HG02852 (cell line): ENCODE data around the gene SFXN4.
"Not testable (repeated sequence)": the region's sequence is repeated elsewhere in the genome, so short reads cannot be mapped to it uniquely, and the experiment has no call there.

Source experiments
- ATAC-seq: cut with Tn5 transposase; IDR thresholded peaks from one replicate; pipeline ENCODE4 v1.9.1; 2021; ENCODE audit warnings: mild to moderate bottlenecking, moderate library complexity; ENCODE audit not compliant: unreplicated experiment

The SFXN4 gene

DNA sequence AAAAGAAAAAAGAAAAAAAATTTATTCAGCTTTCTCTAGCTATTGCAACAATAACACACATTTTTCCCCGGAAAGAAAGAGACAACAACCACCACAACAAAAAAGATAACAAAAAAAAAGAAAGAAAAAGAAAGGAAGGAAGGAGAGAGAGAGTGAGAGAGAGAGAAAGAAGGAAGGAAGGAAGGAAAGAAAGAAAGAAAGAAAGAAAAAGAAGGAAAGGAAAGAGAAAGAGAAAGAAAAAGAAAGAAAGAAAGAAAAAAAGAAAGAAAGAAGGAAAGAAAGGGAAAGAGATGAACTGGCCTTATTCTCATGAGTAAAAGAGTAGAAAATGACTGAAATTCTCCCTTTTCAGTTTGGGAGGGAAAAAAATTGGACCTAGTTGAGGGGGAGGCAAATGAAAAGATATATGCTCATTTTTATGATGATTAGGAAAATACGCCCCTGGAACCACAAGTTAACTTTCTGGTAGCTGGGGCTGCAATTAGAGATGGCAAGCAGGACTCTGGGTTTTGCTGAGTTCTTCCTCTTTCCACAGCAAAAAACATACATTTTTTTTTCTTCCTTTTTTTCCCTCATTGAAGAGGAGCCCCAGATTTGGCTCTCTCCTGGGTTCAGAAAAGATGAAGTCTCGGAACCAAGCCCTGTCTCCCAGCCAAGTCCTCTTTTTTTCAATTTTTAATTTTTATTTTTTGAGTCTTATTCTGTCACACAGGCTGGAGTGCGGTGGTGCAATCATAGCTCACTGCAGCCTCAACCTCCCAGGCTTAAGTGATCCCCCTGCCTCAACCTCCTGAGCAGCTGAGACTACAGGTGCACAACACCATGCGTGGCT is 25.7 kb upstream of the SFXN4 start:
- ATAC-seq, result no peak

DNA sequence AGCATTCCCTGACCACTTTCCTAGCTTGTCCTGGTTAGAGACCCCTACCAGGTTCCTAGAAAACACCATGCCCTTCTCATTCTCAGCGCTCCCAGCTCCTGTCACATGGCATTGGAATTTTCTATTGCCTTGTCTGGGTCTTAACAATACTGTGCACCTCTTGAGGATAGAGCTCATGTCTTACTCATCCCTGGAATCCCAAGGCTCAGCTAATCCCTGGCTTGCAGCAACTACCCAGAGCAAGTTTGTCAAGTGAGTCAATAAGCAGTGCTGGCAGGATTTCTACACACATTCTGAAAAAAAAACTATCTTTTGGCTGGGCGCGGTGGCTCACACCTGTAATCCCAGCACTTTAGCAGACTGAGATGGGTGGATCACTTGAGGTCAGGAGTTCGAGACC is 24.8 kb upstream of the SFXN4 start:
- no peak for ATAC-seq

DNA sequence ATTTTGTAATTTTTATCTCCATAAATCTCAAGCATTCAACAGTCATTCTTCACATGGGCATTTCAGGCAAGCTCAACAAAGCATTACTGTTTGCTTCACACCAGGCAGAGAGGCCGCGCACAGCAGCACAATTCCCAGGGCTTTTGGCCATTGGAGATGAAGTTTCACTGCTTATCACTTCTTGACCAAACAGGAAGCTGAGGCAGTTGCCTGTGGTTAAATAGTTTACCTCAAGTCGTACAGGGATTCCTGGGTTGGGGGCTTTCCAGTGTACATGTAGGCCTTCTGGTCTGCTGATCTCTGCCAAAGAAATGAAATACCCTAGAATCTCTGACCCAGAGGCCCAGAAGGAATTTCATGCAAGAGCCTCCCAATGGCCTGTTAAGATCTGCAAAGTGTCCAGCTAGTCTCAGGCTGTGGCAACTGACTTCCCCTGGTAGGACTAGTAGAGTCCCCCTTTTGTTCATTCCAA is 24.3 kb upstream of the SFXN4 start:
- ATAC-seq, result no peak

DNA sequence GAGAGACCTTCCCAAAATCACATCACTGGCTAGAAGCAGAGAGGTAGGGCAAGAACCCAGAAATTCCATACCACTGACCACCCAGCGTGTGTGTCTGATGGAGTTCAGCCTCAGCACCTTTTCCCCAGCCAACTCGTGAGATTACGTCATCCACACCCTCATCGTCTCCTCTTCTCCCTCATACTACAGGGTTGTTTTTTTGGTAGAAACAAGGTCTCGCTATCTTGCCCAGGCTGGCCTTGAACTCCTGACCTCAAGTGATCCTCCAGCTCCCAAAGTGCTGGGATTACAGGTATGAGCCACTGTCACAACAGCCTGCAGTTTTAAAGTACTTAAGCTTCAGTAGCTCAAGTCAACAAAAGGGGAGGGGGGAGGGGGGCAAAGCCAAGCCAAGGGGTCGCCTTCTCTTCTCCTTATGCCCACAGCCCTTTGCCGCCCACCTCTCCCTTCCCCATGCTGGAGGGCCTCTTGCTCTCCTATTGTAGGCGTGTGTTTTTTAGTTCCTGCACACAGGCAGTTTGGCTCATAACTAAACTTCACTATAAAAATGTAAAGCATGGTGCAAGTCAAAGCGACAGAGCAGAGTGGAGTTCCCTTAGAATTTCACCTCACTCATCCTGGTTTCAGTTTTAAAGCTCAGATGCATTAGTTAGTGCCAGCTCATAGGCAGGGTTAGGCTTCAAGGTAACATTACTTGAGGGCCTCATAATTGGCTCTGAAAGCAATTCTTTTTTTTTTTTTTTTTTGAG is 18.3 kb upstream of the SFXN4 start:
- ATAC-seq, result no peak

DNA sequence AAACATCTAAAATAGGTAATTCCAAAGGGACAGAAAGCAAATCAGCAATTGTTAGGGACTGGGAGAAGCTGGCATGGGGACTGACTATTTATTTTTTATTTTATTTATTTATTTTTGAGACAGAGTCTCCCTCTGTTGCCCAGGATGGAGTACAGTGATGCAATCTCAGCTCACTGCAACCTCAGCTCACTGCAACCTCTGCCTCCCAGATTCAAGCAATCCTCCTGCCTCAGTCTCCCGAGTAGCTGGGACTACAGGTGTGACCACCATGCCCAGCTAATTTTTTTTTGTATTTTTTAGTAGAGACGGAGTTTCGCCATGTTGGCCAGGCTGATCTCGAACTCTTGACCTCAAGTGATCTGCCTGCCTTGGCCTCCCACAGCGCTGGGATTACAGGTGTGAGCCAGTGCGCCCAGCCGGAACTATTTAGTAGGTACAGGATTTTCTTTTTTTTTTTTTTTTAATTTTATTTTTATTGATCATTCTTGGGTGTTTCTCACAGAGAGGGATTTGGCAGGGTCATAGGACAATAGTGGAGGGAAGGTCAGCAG is 15.4 kb upstream of the SFXN4 start:
- not testable (repeated sequence) for ATAC-seq

DNA sequence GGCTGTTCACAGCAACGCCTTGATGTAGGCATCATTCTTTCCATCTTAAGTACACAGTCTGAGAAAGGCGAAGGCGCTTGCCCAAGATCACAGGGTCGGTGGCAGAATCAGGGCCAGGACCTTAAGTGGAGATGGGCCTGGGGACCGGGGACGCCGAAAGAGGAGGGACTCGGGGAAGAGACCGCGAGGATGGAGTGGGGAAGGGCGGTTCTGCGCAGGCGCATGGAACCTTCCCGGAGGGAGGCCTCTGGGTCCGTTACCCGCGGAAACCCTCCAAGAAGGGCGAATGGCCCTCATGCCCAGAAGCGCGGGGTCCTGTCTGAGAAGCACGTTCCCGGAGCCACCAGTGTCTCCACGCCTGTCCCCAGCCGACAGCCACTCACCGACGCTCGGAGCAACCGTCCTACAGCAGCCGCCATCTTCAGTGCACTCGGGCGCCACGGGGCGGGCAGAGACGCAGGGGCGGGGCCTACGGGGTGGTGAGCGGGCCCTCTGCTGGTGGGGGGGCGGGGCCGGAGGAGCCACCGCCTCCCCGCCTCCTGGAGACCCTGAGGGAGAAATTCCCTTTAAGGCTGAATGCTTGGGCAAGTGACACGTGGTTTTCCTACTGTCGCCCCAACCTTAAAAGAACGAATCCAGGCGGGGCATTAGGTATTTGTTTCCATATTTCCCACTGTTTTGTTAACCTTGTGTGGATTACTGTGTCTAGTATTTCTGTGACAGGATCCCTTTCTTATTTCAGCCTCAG is 13.0 kb upstream of the SFXN4 start, which contains the start of gene PRDX3:
PRDX3 (minus strand) TSS at position 441 of the 748 bp plus-strand sequence; CDS start at position 419, 22 bp downstream.
- peak; percentile 86 for ATAC-seq

DNA sequence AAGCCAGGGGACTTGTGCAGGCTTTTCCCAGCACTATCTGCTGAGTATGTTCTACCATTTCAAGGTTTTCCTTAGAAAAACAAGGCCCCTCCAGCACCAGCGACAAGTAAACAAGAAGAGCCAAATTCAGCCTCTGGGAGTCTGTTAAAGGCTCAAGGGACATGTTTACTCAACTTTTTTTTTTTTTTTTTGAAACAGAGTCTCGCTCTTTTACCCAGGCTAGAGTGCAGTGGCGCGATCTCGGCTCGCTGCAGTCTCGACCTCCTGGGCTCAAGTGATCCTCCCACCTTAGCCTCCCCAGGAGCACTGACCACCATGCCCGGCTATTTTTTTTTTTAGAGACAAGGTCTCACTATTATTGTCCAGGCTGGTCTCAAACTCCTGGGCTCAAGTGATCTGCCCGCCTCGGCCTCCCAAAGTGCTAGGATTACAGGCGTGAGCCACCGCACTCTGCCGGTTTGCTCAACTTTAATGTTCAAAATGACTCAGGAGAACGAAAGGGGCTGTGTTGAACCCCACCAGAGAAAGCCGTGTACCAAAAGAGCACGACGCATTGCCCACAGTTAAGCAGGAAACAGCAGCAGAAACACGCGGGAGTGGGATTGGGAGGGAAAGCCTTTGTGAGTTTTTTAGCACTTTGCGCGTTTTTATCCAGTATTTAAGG is 12.3 kb upstream of the SFXN4 start:
- peak; percentile 22 for ATAC-seq

DNA sequence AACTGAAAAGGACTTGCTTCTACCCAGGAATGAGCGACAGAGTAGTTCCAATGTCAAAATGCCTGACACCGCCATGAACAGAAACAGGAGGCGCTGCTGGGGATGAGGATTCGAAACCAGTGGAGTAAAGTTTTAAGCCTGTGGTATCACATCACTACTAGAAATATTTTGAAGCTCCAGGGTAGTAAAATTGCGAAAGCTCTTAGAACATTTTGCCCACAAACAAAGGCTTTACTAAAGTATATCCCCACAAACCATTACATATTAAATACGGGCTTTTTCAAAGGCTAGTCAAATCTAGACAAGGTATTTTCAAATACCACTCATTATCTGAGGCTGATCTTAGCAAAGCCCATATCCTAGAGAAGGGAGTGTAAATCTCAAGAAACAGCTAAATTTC is 10.7 kb upstream of the SFXN4 start:
- no peak for ATAC-seq

DNA sequence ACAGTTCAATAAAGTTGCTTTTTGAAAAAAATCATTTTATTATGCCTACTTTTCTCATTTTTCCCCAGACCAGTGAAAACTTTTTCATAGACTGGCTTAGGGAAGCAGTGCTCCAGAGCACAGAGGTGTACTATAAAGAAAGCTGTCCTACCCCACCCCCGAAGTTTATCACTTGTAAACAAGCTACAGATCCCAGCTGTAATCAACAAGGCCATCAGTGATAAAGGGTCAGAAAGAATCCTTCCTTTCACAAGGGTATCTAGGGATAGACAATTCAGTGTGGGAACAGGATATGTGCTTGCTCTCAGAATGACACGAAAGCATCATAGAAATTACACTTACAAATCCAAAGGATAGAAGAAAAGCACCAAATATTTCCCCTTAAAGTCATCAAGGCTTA is 8.6 kb upstream of the SFXN4 start:
- no peak for ATAC-seq

DNA sequence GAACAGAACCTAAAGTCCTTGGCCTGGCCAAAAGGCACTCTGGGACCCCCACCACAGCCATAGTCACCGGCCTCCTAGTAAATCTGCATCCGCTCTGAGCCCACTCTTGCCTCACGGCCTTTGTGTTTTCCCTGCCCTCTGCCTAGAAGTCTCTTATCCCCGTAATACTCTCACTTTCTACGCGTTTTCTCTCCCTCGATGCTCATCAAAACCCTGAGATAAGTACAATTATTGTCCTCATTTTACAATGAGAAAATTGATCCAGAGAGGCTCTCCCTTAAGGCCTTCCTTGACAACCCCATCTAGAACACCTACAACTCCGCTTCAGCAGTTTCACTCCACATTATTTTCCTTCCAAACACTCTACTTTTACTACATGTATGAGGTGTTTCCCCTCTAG is 1.5 kb upstream of the SFXN4 start:
- ATAC-seq, result no peak

DNA sequence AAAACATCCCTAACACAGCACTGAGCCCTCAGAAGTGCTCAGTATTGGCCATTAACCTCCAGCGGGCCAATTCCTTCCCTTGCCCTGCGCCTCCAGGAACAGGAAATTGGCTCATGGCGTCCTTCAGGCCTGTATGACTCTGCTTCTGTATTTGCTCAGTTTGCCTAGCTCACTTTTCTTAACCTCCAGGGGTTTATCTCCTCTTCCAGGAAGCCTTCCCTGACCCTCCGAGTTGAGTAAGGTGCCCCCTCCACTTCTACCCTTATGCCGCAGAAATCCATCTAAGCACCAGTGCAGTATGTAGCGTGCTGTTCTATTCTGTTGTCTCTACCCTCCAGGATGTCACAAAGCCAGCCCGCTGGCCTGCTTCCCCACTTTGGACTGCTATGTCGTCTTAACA is 1.1 kb upstream of the SFXN4 start:
- ATAC-seq, result no peak

DNA sequence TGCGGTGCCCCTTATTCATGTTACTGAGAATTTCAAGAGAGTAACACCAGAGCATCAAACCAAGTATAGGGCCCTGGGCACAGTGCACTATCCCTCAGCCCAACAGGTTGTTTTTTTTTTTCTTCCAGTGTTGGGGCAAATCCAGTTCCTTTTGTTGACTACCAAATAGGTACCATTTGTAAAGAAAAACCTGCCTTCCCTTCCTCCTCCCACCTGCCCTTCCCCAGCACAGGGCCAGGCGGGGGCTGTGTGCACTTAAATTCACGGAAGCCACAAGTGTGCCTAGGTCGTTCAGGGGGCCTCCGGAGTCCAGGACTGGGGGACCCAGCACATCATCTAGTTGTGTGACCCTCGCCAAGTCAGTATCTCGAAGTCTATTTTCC is 595 bp upstream of the SFXN4 start:
- peak; percentile 3 for ATAC-seq

DNA sequence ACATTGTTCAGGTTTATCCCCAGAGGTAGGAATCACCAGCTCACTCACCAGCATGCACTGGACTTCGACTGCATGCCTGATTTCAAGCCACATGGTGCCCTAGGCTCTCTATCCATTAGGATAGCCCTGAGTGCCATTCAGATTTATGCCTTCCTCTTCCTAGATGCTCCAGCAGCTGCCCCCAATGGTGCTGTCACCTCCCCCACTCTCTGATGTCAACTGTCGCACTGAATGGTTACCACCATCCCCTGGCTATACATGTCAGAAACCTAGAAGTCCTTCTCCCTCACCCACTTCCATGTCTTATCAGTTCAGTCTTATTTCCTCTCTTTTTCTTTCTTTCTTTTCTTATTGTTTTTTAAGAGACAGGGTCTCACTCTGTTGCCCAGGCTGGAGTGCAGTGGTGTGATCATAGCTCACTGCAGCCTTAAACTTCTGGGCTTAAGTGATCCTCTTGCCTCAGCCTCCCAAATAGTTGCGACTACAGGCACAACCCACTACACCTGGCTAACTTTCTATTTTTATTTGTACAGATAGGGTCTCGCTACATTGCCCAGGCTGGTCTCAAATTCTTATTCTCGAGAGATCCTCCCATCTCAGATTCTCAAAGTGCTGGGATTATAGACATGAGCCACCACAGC is 2.9 kb downstream of the SFXN4 start:
- no peak for ATAC-seq

DNA sequence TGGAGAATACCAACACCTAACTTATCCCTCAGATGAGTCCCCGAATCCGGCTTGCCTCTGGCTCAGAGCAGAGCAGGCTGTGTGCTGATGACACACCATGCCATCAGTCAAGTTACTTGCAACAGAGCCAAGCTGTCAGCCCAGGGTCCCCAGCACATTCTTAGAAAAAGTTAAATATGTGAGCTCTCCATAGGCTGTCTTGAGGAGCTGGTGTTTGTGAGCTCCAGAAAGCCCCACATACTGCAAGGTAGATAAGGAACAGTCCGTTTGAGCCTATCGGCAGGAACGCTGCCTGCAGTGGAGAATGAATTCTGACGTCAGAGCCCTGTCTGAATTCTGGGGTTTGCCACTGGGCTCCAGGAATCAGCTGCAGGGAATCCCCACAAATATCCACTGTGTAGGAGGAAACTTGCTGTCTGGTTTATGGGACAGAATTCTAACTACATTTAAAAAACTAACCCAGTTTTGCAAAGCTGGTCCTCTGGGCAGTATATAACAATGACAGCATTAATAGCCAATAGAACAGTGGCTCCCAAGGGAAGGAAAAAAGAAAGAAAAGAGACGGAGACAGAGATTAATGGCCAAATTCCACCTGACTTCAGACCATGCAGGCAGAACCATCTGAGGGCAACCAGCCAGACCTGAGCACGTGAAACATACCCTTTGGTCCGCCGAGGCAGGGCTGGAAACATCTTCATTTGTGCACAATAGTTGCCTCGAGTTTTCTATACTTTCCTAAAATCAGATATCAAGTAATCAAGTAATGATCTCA is 3.6 kb downstream of the SFXN4 start:
- ATAC-seq, result no peak

DNA sequence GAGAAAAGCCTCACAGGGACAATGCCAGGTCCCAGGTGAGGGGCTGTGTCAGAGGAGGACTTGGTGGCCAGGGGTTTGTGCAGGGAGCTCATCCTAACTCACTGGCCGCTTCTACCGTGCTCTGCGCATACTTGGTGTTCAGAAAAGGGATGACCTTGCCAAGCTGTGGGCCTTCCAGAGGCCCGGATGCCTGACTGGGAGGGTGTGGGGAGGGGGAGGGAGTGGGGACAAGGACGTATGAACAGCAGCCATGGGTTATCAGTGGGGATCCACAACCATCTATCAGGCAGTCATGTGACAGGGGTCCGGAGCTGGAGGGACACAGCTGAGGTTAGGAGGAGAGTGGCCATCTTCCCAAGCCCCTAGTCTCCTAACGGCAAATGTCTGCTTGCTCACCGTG is 6.2 kb downstream of the SFXN4 start:
- no peak for ATAC-seq

DNA sequence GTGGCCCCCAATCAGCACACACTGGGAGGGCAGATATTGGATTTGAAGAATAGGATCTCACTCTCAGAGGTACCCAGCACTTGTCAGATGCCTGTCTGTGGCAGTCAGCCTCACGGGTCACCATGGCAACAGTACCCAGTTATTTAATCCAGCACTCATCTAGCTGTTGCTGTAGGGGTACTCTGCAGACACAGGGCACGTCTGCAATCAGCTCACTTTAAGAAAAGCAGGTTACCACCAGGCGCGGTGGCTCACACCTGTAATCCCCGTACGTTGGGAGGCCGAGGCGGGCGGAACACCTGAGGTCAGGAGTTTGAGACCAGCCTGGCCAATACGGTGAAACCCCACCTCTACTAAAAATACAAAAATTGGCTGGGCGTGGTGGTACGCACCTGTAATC is 11.9 kb downstream of the SFXN4 start:
- no peak for ATAC-seq

DNA sequence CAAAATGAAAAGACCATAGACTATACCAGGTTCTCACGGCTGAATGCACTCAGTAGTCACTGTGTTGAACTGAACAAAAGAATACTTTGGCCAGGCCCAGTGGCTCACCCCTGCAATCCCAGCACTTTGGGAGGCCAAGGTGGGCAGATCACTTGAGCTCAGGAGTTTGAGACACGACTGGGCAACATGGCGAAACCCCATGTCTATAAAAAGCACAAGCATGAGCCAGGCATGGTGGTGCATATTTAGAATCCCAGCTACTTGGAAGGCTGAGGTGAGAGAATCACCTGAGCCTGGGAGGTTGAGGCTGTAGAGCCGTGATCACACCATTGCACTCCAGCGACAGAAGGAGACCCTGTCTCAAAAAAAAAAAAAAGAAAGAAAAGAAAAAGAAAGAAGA is 12.5 kb downstream of the SFXN4 start:
- no peak for ATAC-seq

DNA sequence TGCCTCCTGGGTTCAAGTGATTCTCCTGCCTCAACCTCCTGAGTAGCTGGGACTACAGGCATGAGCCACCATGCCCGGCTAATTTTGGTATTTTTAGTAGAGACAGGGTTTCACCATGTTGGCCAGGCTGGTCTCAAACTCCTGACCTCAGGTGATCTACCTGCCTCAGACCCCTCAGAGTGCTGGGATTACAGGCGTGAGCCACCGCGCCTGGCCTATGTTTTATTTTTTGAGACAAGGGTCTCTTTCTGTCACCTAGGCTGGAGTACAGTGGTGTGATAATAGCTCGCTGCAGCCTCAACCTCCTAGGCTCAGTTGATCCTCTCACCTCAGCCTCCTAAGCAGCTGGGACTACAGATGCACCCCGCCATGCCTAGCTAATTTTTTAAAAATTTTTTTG is 13.9 kb downstream of the SFXN4 start:
- ATAC-seq, result not testable (repeated sequence)

DNA sequence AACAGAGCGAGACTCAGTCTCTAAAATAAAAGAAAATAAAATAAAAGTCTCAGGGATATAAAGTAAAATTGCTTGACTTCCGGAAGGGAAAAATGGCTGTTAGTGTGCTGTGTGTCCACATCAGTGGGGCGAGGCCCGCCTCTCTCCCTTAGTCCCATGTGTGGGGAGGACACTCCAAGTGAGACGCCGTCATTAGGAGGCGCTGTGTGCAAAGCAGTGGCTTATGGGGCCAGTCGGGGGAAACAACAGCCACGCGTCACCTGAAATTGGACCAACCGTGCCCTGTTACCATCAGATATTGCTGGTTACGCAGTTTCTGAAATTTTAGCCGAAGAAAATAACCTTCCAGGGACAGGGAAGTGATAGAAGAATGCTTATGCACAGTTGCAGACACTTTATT is 15.8 kb downstream of the SFXN4 start:
- no peak for ATAC-seq
